Mucosa of descending colon (tissue), 3 donors: ENCODE data around the gene AGAP1. TPM values are rescaled to one million over a fixed set of nuclear protein-coding genes. Genes with fewer than 3 reads are reported as not detected.

Experiments used
- ATAC-seq: fragments of 200-7000 bp; cut with Tn5 transposase; one replicate; pipeline ENCODE4 v1.9.1; 2020; ENCODE audit warnings: mild to moderate bottlenecking, moderate library complexity
- DNase-seq, 3 donors: peaks; one replicate each; pipeline ENCODE4 v3.0.0-alpha.2; 2020
- H3K36me3 ChIP-seq: fragments of 200-600 bp; one replicate; pipeline ENCODE4 v1.8.0; 2021; ENCODE audit warnings: low read depth, mild to moderate bottlenecking
- H3K4me1 ChIP-seq: fragments of 200-600 bp; one replicate; pipeline ENCODE4 v1.8.0; 2021; ENCODE audit warnings: low read depth, mild to moderate bottlenecking
- H3K4me3 ChIP-seq: fragments of 200-600 bp; one replicate; pipeline ENCODE4 v1.8.0; 2021; ENCODE audit warnings: mild to moderate bottlenecking
- H3K9me3 ChIP-seq: fragments of 200-600 bp; one replicate; pipeline ENCODE4 v1.8.0; 2021; ENCODE audit warnings: mild to moderate bottlenecking
- intact Hi-C, 2 donors: fragments of 100-400 bp; cut with DNase I in 1 of 2; cut with micrococcal nuclease in 1 of 2; formaldehyde crosslinking; loops; one replicate each; pipeline versions ENCODE4 v1.11.0 to v1.11.1; 2022; cut with DNase I, micrococcal nuclease
- total RNA-seq, 3 donors: library from RNA; stranded (reverse); fragmentation: NEBNext Ultra II Directional in 2 of 3; extraction: Animal tissue kit (Norgen Biotek cat#: 25700) in 2 of 3; gene quantifications; one replicate each; pipeline versions ENCODE4 v1.2.1 to v1.2.4, GENCODE V29; 2021 to 2023
- TF ChIP-seq, protein P1 (sequence below): fragments of 200-600 bp; IDR thresholded peaks from one replicate; pipeline ENCODE4 v1.8.0; 2022; ENCODE audit warnings: antibody characterized with exemption, mild to moderate bottlenecking
- donor health status: DM: no; HTN: no; CAD: no; lungs with moderate emphysema.
- donor health status: DM: no; HTN: no; CAD: no.
- donor health status: DM: no; HTN: yes; CAD: no.

The AGAP1 gene
- total RNA-seq, 3 donors from 2014 or later = 68.1 to 112 (median 88.9) TPM

DNA sequence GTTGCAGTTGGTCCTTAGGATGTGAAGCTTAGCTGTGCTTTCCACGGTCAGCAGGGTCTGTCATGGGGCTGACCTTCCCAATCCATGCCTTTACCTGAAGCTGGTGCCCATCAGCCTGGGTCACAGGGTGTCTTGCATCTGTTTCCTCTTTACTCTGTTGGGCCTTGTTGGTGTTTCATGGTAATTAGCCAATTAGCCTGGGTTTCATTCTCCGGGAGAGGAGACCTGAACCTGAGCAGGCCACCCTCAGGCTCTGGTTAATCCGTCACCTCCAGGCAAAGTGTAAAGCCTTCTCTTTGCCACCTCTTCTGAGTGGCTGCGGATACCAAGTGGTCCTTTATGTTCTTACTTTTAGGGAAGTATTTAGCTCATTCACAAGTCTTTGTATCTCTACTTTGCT, 534.2 kb downstream of the AGAP1 start:
- ATAC-seq (no peak), DNase-seq (no peak)
- Histone ChIP-seq H3K36me3 (no peaks in the 10 kb centered on the region), H3K4me1 (peaks cover 3% of the 10 kb centered on the region), H3K9me3 (no peaks in the 10 kb centered on the region), H3K4me3 (no peak overlapping the region)
- TF ChIP-seq, protein P1, sequence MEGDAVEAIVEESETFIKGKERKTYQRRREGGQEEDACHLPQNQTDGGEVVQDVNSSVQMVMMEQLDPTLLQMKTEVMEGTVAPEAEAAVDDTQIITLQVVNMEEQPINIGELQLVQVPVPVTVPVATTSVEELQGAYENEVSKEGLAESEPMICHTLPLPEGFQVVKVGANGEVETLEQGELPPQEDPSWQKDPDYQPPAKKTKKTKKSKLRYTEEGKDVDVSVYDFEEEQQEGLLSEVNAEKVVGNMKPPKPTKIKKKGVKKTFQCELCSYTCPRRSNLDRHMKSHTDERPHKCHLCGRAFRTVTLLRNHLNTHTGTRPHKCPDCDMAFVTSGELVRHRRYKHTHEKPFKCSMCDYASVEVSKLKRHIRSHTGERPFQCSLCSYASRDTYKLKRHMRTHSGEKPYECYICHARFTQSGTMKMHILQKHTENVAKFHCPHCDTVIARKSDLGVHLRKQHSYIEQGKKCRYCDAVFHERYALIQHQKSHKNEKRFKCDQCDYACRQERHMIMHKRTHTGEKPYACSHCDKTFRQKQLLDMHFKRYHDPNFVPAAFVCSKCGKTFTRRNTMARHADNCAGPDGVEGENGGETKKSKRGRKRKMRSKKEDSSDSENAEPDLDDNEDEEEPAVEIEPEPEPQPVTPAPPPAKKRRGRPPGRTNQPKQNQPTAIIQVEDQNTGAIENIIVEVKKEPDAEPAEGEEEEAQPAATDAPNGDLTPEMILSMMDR = no peak
- intact Hi-C loops = no loop called here

DNA sequence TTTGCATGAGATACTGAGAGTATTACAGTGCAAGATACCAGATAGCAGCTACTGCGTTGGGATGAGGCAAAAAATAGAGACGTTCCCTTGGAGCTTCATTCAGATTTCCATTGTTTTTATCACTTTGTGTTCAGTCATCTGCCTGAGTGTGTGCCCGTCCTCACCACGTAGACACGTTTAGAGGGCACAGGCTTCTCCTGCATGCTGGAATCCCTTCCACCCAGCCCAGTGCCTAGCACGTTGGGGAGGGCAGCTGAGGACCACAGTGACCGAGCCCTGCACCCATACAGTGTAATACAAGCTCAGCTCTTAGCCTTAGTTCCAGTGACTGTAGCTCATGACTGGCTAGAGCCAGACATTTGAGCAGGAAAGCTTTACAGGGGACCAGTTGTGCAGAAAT, 539.6 kb downstream of the AGAP1 start:
- Histone ChIP-seq H3K9me3 (no peaks in the 10 kb centered on the region), H3K4me1 (no peaks in the 10 kb centered on the region), H3K36me3 (no peaks in the 10 kb centered on the region), H3K4me3 (no peak overlapping the region)
- TF ChIP-seq, protein P1 = no peak
- DNase-seq (no peak), ATAC-seq (no peak)
- intact Hi-C loops = no loop called here

DNA sequence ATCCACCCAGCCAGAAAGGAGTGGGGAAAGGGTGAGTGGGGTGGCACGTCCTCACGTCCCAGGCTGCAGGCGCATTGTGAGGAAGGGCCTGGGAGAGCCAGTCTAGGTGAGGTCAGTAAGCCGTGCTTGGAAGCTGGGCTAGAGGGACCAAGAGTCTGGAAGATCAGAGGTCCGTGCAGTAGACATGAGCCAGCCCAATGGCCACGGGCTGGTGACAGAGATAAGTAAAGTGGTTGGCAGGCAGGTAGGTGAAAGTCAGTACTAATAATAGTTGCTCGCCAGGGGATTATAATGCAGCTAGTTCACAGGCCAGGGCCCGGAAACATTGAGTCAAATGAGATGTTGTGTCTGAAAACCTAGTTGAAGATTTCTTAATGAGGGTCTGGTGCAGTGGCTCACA, 541.1 kb downstream of the AGAP1 start:
- ATAC-seq (peak; percentile 16), DNase-seq (no peak)
- no peaks in the 10 kb centered on the region for H3K4me1 ChIP-seq
- no peaks in the 10 kb centered on the region for H3K36me3 ChIP-seq
- no peaks in the 10 kb centered on the region for H3K9me3 ChIP-seq
- intact Hi-C loops = no loop called here
- TF ChIP-seq, protein P1 = no peak
- no peak overlapping the region for H3K4me3 ChIP-seq

DNA sequence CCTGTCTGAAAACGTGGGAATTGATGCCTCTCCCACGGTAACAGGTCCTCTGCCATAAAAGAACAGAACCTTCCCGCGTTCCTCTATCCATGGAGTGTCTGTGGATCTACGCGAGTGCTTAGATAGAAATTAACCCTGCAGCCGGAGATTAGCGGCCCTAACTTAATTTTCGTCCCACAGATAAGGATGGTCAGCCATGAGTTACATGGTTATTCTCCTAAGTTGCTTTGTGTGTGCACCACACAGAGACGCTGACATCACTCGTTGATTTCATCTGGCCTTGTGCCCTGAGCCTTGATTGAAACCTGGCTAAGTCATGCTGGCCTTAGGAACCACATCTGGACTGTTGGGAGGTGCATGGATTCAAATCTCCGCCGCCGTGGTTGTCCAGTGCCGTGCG, 542.2 kb downstream of the AGAP1 start:
- Histone ChIP-seq H3K4me1 (no peaks in the 10 kb centered on the region), H3K4me3 (no peak overlapping the region), H3K36me3 (no peaks in the 10 kb centered on the region), H3K9me3 (no peaks in the 10 kb centered on the region)
- ATAC-seq (no peak), DNase-seq (no peak)
- intact Hi-C loops = no loop called here
- TF ChIP-seq, protein P1 = no peak

DNA sequence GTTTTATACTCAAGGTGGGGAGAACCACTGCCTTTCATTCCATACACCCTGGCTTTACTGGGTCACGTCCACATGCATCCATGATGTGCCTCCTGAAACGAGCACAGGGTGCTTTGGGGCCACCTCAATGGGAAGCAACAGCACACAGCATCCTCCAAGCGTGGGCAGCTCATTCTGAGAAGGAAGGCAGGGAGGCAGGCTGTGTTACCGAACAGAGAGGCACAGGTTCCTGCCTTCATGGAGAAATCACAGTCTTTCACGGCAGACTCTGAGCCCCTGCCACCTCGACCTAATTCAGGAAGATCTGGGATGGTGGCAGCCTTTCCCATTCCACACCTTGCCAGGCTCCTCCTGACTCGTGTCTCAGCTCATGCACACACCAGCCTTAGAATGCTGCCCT, 544.3 kb downstream of the AGAP1 start:
- TF ChIP-seq, protein P1 = no peak
- ATAC-seq (no peak), DNase-seq (no peak)
- H3K9me3 ChIP-seq = no peaks in the 10 kb centered on the region
- intact Hi-C loops = no loop called here
- H3K4me1 ChIP-seq = no peaks in the 10 kb centered on the region
- H3K4me3 ChIP-seq = no peak overlapping the region
- H3K36me3 ChIP-seq = no peaks in the 10 kb centered on the region
